Pulmonary artery endothelial cell (primary cell): ENCODE results near the gene MTSS2. TPM values are rescaled to one million over a fixed set of nuclear protein-coding genes. Genes with fewer than 3 reads are reported as not detected.
A peak's percentile ranks its signal among the peaks of the same experiment; 100 is the strongest.
"Not testable (repeated sequence)": the region's sequence is repeated elsewhere in the genome, so short reads cannot be mapped to it uniquely, and the experiment has no call there.

Source experiments
- DNase-seq: peaks from one replicate; pipeline ENCODE4 v3.0.0-alpha.2; 2011; ENCODE audit warnings: low read depth, low spot score
- total RNA-seq: library from RNA; depleted of rRNA; stranded (reverse); fragments of >200 nt; gene quantifications from 2 replicates; pipeline ENCODE4 v1.2.3, GENCODE V29; 2014

Gene MTSS2
- total RNA-seq, 1 donor from 2014 or later, result 6.1 TPM

GRCh38 chr16:70656065-70656711 is 29.7 kb downstream of the MTSS2 start:
- no peak for DNase-seq

- peak; percentile 41 for DNase-seq
These were observed 31.8 kb downstream of the MTSS2 start for GRCh38 chr16:70653809-70654771.

- no peak for DNase-seq
These were observed 32.4 kb downstream of the MTSS2 start for GRCh38 chr16:70653406-70653805.

- no peak for DNase-seq
These were observed 33.5 kb downstream of the MTSS2 start for GRCh38 chr16:70652322-70652721.

GRCh38 chr16:70651524-70651923 is 34.3 kb downstream of the MTSS2 start:
- DNase-seq, result no peak

- DNase-seq, result no peak
These were observed 35.6 kb downstream of the MTSS2 start for GRCh38 chr16:70650216-70650615.

GRCh38 chr16:70649300-70649699 is 36.6 kb downstream of the MTSS2 start:
- DNase-seq, result no peak

- no peak for DNase-seq
These were observed 37.2 kb downstream of the MTSS2 start for GRCh38 chr16:70648606-70649005.

GRCh38 chr16:70647441-70648359 is 38.2 kb downstream of the MTSS2 start:
- no peak for DNase-seq

GRCh38 chr16:70646260-70647241 is 39.3 kb downstream of the MTSS2 start, which contains the start of gene IL34:
IL34 (plus strand) TSS chr16:70646559; CDS start chr16:70646948, 389 bp downstream.
- no peak for DNase-seq

- no peak for DNase-seq
These were observed 40.9 kb downstream of the MTSS2 start for GRCh38 chr16:70644763-70645597.

GRCh38 chr16:70643264-70643663 is 42.6 kb downstream of the MTSS2 start:
- DNase-seq, result not testable (repeated sequence)

- DNase-seq, result no peak
These were observed 43.2 kb downstream of the MTSS2 start for GRCh38 chr16:70642633-70643032.

- DNase-seq, result no peak
These were observed 46.8 kb downstream of the MTSS2 start for GRCh38 chr16:70638814-70639792.
